Spleen (tissue), 11 donors: Measurements from ENCODE around the gene GRK5. TPM values are rescaled to one million over a fixed set of nuclear protein-coding genes. Genes with fewer than 3 reads are reported as not detected.

ENCODE experiments used
- DNase-seq: peaks from one replicate; pipeline ENCODE4 v3.0.0-alpha.2; 2020
- H3K27ac ChIP-seq, 8 donors: fragments of 200-600 bp; sonication (generic) in 7 of 8; 1 replicate in 4 of 8; 2 replicates in 4 of 8; pipeline versions ENCODE4 v1.5.0 to v1.8.0; 2016 to 2021; ENCODE audit warnings: inconsistent platforms in 4 of 8, mild to moderate bottlenecking in 4 of 8, moderate library complexity in 1 of 8
- H3K27me3 ChIP-seq, 7 donors: fragments of 200-600 bp; sonication (generic) in 6 of 7; replicated peaks in 1 of 7; 1 replicate in 4 of 7; 2 replicates in 3 of 7; pipeline versions ENCODE4 v1.5.0 to v1.8.0; 2016 to 2021; ENCODE audit warnings: inconsistent platforms in 3 of 7, mild to moderate bottlenecking in 1 of 7
- H3K36me3 ChIP-seq, 6 donors: fragments of 200-600 bp; sonication (generic) in 5 of 6; 1 replicate in 4 of 6; 2 replicates in 2 of 6; pipeline versions ENCODE4 v1.5.0 to v1.8.0; 2016 to 2021; ENCODE audit warnings: inconsistent platforms in 2 of 6
- H3K4me1 ChIP-seq, 6 donors: fragments of 200-600 bp; sonication (generic) in 5 of 6; 1 replicate in 3 of 6; 2 replicates in 3 of 6; pipeline versions ENCODE4 v1.5.0 to v1.8.0; 2016 to 2021; ENCODE audit warnings: inconsistent platforms in 3 of 6
- H3K4me3 ChIP-seq, 8 donors: fragments of 200-600 bp; sonication (generic) in 7 of 8; 1 replicate in 4 of 8; 2 replicates in 4 of 8; pipeline versions ENCODE4 v1.5.0 to v1.8.0; 2016 to 2021; ENCODE audit warnings: inconsistent platforms in 4 of 8, mild to moderate bottlenecking in 4 of 8, moderate library complexity in 2 of 8
- H3K9me3 ChIP-seq, 8 donors: fragments of 200-600 bp; sonication (generic) in 7 of 8; 1 replicate in 4 of 8; 2 replicates in 4 of 8; pipeline versions ENCODE4 v1.5.0 to v1.8.0; 2016 to 2021; ENCODE audit warnings: inconsistent platforms in 4 of 8
- CTCF ChIP-seq, 11 experiments: fragments of 200-600 bp in 7 of 11; fragments of 450-650 bp in 4 of 11; sonication (generic) in 4 of 11; IDR thresholded peaks in 8 of 11; conservative IDR thresholded peaks in 3 of 11; 1 replicate in 7 of 11; 2 replicates in 4 of 11; pipeline versions ENCODE4 v1.4.0 to v1.8.0; 2016 to 2021; ENCODE audit warnings: antibody characterized with exemption in 11 of 11, inconsistent platforms in 4 of 11, mild to moderate bottlenecking in 1 of 11
- POLR2A ChIP-seq, 3 donors: fragments of 450-650 bp; IDR thresholded peaks; one replicate each; pipeline ENCODE4 v1.5.1; 2017; ENCODE audit warnings: antibody characterized with exemption in 3 of 3, mild to moderate bottlenecking in 1 of 3
- POLR2AphosphoS5 ChIP-seq, 3 donors: sonication (generic); formaldehyde crosslinking; IDR thresholded peaks; one replicate each; pipeline ENCODE4 v1.5.1; 2017; ENCODE audit warnings: antibody characterized with exemption in 3 of 3
- WGBS, 5 donors: extraction: QIAGEN DNeasy Blood & Tissue Kit in 3 of 5; methylation state at CpG; one replicate each; pipeline versions ENCODE4 v1.1.5 to v1.1.7; 2013 to 2018; 5-methylcytosine and 5-hydroxymethylcytosine counted together
- intact Hi-C: fragments of 100-400 bp; cut with DNase I; formaldehyde crosslinking; loops from one replicate; pipeline ENCODE4 v1.15.0; 2023; ENCODE audit warnings: low total_unique reads
- polyA plus RNA-seq, 3 donors: library from polyadenylated mRNA; stranded (reverse); fragments of 200-250 nt; gene quantifications; one replicate each; pipeline ENCODE4 v1.2.1, GENCODE V29; 2013
- total RNA-seq, 7 donors: library from RNA; depleted of rRNA in 3 of 7; stranded (reverse); fragments of >200 nt in 3 of 7; fragmentation: NEBNext Ultra II Directional in 4 of 7; extraction: Animal tissue kit (Norgen Biotek cat#: 25700) in 4 of 7; gene quantifications; one replicate each; pipeline versions ENCODE4 v1.1.0 to v1.2.1, GENCODE V29; 2016 to 2021
- donor health status: healthy with polysubstance abuse.
- donor health status: DM: no; HTN: no; CAD: no; lungs with moderate emphysema.
- donor health status: DM: no; HTN: no; CAD: no.
- donor health status: Bipolar disorder and iron deficiency.
- donor health status: healthy.
- donor health status: DM: no; HTN: no; CAD: no.
- donor health status: DM: yes; HTN: yes; CAD: no.

GRK5 gene
- total and polyA plus RNA-seq, 10 donors = 15.5 to 85.2 (median 52.1) TPM

GRCh38 chr10:119323085-119324016 is 116.0 kb downstream of the GRK5 start:
- Histone ChIP-seq H3K27ac (no peak overlapping the region), H3K36me3 (peaks cover 0 to 33% (median 7%) of the 10 kb centered on the region in 6 donors), H3K4me3 (no peak overlapping the region), H3K27me3 (no peaks in the 10 kb centered on the region), H3K4me1 (peaks cover 4 to 65% (median 33%) of the 10 kb centered on the region in 6 donors), H3K9me3 (no peaks in the 10 kb centered on the region)
- WGBS, 5 donors = 80 to 92% (median 82%) methylated on average over 15 to 16 of the region's 16 CpGs
- intact Hi-C loops = no loop called here
- no peak for TF ChIP-seq POLR2AphosphoS5 (IDR thresholded peaks at IDR 0.05)
- no peak for DNase-seq

GRCh38 chr10:119325131-119325530 is 117.8 kb downstream of the GRK5 start:
- 92 to 97% (median 96%) methylated on average over 3 of the region's 3 CpGs for WGBS, 5 donors
- H3K9me3 ChIP-seq = no peaks in the 10 kb centered on the region
- TF ChIP-seq POLR2AphosphoS5 (IDR thresholded peaks at IDR 0.05) = no peak
- TF ChIP-seq POLR2A (IDR thresholded peaks at IDR 0.05) = no peak
- TF ChIP-seq CTCF (IDR thresholded peaks at IDR 0.05 in 8 of 11, conservative IDR thresholded peaks at IDR 0.05 in 3 of 11) = no peak
- peaks cover 0 to 41% (median 7%) of the 10 kb centered on the region in 6 donors for H3K36me3 ChIP-seq
- no peak for DNase-seq
- intact Hi-C loops = no loop called here
- no peak overlapping the region for H3K4me3 ChIP-seq
- no peaks in the 10 kb centered on the region for H3K27me3 ChIP-seq
- H3K4me1 ChIP-seq = peaks cover 0 to 59% (median 16%) of the 10 kb centered on the region in 6 donors
- no peak overlapping the region for H3K27ac ChIP-seq

GRCh38 chr10:119326167-119326566 is 118.8 kb downstream of the GRK5 start:
- WGBS, 5 donors = 84 to 92% (median 87%) methylated on average over 10 of the region's 10 CpGs
- DNase-seq = no peak
- peaks cover 0 to 48% (median 8%) of the 10 kb centered on the region in 6 donors for H3K4me1 ChIP-seq
- TF ChIP-seq CTCF (IDR thresholded peaks at IDR 0.05 in 8 of 11, conservative IDR thresholded peaks at IDR 0.05 in 3 of 11) = no peak
- TF ChIP-seq POLR2A (IDR thresholded peaks at IDR 0.05) = no peak
- TF ChIP-seq POLR2AphosphoS5 (IDR thresholded peaks at IDR 0.05) = no peak
- peaks cover 0 to 46% (median 9%) of the 10 kb centered on the region in 6 donors for H3K36me3 ChIP-seq
- H3K4me3 ChIP-seq = no peak overlapping the region
- intact Hi-C loops = no loop called here
- no peaks in the 10 kb centered on the region for H3K9me3 ChIP-seq
- H3K27me3 ChIP-seq = no peaks in the 10 kb centered on the region
- H3K27ac ChIP-seq = no peak overlapping the region

DNA sequence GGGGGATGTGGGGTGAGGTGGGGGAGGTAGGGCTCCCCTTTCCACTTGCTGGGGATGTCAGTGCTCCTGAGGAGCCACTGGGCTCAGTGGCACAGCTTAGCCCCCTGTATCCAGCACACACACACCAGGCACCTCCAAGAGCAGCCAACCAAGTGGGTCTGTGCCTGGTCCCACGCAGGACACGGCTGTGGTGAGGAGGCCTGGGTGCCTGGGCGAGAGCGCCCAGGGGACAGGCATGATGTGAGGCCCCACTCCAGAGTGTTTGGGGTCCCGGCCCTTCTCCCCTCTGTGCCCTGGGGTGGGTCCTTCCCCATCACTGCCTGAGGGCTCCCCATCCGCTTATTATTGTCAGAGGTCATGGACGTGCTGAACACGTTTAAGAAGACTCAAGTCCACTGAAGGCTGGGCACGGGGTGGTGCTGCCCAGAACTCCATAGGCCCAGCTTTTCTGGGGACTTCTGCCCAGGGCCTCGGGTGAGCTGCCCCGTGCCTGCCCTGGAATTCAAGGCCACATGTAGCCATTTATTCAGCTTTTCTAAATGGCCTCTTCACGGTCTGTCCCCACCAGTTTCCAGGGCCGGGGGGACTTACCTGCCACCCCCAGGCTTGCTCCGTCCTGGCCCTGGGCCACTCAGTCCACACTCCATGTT is 119.8 kb downstream of the GRK5 start:
- 89 to 93% (median 93%) methylated on average over 9 to 14 of the region's 14 CpGs for WGBS, 5 donors
- Histone ChIP-seq H3K9me3 (no peaks in the 10 kb centered on the region), H3K4me3 (no peak overlapping the region), H3K27ac (peak overlapping the region in 1 of 8 donors; percentile 11), H3K36me3 (peaks cover 0 to 50% (median 12%) of the 10 kb centered on the region in 6 donors), H3K27me3 (no peaks in the 10 kb centered on the region), H3K4me1 (peaks cover 0 to 41% (median 4%) of the 10 kb centered on the region in 6 donors)
- no peak for DNase-seq
- intact Hi-C loops = no loop called here
- TF ChIP-seq POLR2A (IDR thresholded peaks at IDR 0.05) (no peak), CTCF (IDR thresholded peaks at IDR 0.05 in 8 of 11, conservative IDR thresholded peaks at IDR 0.05 in 3 of 11) (no peak), POLR2AphosphoS5 (IDR thresholded peaks at IDR 0.05) (no peak)
